HG02571 (cell line): Measurements from ENCODE around the gene EBF3.

Experiments used
- ATAC-seq: cut with Tn5 transposase; IDR thresholded peaks from one replicate; pipeline ENCODE4 v1.9.1; 2021; ENCODE audit warnings: mild to moderate bottlenecking, moderate library complexity; ENCODE audit not compliant: unreplicated experiment

The EBF3 gene

GRCh38 chr10:129876838-129877237 is 87.2 kb downstream of the EBF3 start:
- no peak for ATAC-seq

DNA sequence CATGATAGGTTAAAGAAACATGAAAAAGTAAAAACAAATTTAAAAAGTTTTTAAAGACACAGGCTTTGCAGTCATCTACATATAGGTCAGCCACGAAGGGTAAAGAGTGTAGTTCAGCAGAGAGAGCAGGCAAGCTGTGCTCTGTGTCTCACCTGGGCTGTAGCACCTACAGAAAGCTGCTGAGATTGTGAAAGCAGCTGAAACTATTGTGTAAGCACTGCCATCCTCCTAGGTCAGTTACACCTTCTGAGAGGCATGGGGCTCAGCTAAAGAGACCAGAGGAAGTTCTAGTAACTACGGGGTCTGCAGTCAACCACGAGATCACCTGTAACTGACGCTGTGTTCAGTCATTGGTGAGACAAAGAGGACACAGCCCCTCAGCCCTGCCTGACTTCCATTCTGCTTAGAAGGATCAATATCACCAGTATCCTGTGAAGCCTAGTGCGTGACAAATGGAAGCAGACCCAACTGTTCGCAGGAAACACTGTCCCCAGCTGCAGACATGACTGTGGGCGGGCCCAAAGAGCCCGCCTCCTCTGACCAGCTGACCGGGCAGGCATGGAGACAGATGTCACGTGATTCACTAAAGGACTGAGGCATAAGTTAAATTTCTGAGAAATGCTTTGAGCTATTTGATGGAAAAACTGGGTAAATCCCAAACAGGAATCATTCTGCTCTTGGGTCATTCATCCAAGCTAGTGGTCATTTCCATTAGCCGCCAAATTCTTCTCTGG is 87.9 kb downstream of the EBF3 start:
- no peak for ATAC-seq

- no peak for ATAC-seq
Measured at GRCh38 chr10:129873351-129873750, 90.7 kb downstream of the EBF3 start.

DNA sequence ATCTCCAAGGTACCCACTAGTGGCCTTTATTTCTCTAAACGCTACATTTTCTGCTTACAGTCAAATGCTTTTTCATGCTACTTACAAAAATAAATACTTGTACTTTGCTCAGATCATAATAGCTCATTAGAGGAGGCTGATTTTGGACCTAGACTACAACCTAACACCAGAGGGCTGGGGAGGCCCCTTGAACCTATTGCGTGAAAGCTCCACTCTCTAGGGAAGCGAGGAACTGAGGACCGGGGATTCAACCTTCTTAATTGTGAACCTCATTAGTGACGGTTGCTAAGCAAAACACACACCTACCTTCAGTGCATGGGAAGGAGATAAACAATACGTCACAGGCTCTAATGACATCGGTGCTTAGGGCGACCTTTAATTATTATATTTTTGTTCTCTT is 92.1 kb downstream of the EBF3 start:
- no peak for ATAC-seq

DNA sequence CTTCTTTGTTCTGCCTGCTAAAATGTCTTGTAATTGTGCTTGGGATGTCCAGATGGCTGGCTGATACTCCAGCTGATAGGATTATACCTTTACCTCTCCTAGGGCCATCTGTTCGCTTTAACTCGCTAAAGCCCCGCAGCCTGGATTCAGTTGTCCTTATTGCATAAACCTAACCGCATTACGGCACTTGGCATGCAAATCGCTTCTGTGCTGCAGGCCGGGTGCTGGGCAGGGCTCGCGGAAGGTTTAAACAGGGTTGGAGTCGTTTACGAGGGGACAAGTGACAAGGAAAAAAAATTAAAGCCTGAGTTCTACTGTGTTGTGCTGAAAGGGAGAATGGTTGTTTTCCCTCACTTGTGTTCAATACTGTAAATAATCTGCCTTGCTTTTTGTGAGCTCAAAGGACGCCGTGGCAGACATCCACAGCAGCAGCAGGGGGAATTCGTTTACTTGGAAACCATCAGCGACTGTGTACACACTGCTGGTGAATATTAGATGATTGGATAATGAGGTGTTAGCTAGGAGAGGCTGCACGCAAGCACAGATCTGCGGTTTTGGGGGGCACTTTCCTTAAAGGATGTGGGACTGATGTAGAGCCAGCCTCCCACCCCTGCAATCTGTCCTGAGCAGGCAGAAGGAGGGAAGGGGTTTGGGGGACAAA is 93.0 kb downstream of the EBF3 start:
- no peak for ATAC-seq

GRCh38 chr10:129870474-129870757 is 93.7 kb downstream of the EBF3 start:
- ATAC-seq, result no peak

DNA sequence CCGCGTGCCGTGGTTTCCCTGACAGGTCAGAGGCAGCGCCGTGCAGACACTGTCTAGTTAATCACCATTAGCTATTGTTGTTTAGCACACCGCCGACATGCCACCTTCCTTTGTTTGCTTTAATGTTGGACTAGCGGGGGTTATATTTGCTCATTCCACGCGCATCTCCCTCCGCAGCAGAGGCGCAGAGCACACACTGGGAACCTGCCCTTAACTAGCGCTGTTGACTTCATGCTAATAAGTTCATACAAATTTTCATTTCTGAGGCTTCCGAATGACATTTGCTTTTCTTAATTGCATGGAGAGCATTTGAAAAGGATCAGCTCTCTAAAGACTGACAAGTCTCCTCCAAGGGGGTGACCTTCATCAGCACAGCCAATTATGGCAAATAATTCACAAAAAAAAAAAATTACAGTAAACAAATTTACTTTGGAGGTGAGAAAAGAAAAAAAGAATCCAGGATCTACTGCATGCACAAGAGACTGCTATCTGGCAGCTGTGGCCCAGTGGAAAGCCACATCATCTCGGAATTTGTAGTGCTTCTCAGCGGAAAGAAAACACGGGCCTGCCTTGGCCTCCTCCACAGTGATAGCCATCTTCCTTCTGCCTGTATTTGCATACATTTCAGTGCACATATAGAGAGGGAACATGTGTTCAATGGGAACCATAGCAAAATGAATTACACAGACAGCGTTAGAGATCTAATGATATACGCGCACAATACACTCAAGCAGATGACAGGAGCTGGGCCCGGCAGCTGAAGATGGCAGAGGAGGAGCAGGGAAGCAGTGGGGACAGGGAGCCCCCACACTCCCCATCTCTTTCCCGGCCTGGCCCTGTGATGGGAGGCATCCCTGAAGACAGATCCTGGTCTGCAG is 94.2 kb downstream of the EBF3 start:
- ATAC-seq, result no peak

GRCh38 chr10:129868449-129869035 is 95.5 kb downstream of the EBF3 start:
- ATAC-seq, result no peak

GRCh38 chr10:129867631-129868179 is 96.4 kb downstream of the EBF3 start:
- no peak for ATAC-seq

DNA sequence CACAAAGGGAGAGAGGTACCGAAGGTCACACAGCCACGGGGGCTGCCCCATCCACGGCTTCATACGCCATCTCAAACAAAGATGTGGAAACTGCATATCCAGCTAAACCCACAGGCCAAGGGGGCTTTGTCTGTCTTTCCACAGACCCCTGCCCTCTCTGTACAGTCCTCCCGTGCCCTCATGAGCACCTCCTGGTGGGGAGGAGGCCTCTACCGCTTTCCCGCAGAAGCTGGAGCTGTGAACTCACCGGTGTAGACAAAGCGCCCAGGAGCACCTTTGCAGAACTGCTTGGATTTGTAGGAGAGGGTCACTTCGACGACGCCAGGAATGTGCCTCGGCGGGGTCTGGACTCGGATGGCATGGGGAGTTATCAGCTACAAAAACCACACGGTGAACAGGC is 97.2 kb downstream of the EBF3 start:
- ATAC-seq, result no peak

DNA sequence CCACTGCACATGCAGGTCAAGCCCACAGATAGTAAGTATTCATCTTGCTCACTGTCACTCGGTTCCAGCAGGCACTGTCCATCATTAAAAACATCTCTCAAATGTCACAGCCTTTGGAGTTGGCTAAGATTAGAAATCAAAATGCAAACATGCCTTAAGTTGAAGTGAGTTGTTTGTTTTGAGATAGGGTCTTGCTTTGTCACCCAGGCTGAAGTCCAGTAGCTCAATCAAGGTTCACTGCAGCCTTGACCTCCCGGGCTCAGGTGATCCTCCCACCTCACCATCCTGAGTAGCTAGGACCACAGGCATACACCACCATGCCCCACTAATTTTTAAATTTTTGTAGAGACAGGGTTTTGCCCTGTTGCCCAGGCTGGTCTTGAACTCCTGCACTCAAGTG is 98.1 kb downstream of the EBF3 start:
- no peak for ATAC-seq

- ATAC-seq, result no peak
Measured at GRCh38 chr10:129865413-129865812, 98.7 kb downstream of the EBF3 start.

GRCh38 chr10:129864601-129865126 is 99.4 kb downstream of the EBF3 start:
- no peak for ATAC-seq

GRCh38 chr10:129864082-129864481 is 100.0 kb downstream of the EBF3 start:
- no peak for ATAC-seq

DNA sequence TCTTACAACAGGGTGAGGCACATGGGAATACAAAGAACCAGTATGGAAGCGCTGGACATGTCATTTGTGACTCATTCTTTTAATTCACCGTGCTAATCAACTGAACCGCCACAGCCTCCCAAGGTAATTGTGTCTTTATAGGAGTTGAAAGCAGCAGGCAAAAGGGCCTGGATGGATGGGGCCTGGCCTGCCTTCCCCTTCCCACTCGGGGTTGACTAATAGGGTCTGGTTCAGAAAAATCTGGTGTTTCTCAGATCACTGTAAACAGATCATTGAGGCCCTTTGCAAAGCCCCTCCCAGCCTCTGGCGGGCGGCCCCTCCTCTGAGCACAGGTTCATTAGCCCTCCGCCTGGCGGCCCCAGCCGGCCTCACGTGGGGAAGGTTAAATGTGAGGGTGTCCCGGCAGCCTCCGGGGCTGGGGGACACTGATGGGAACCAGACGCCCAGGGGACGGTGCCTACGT is 100.8 kb downstream of the EBF3 start:
- ATAC-seq, result no peak

GRCh38 chr10:129861776-129862531 is 102.1 kb downstream of the EBF3 start:
- ATAC-seq, result no peak

DNA sequence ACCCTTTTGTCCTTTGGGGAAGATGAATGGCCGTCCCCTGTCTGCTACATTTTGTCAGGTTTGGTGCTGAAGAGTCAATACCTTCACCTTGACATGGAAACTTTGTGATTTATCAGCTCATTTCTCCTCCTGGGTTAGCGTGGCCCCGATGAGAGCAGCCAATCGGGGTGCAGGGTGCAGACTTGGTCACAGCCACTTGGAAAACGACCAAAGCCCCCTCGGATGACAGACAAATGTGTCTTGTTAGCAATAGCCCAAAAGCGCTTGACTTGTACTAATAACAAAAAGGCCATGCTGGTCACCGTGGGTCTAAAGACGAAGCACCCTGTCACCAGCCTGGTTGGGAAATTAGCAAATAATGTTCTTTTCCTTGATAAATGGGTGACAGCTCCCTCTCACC is 103.7 kb downstream of the EBF3 start:
- no peak for ATAC-seq

GRCh38 chr10:129859536-129859935 is 104.5 kb downstream of the EBF3 start:
- no peak for ATAC-seq

DNA sequence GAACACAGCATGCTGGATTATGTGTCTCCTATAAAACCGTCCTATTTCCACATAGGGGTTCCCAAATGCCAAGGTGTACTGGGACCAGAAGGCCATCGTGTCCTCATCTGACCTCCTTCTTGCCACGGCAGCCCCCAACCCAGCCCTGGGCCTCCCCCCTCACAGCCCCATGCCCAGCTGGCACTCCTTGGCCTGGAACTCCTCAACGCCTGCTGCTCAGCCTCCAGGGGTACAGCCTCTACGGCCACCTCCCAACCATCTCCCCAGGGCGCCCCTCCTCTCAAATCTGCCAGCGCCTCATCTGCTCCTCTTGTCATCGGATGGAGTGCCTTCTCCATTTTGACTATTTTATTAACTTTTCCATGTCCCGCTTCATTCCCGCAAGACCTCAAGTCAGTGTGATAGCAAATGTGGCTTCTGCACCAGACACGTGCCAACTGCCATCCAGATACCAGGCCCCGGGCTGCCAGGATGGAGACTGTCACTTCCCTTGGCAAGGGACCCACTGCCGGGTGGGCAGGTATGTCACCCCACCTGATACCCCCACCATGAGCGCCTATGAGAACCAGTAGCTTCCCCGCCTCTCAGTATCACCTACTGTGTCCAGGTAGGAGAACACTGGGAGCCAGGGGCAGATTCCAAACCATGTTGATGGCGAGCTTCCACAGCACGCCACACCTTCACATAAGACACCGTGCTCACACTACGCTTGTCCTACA is 106.7 kb downstream of the EBF3 start:
- no peak for ATAC-seq
